Endodermal cell (in vitro differentiated cells): ENCODE results near the gene DRICH1. TPM values are rescaled to one million over a fixed set of nuclear protein-coding genes. Genes with fewer than 3 reads are reported as not detected.

Experiments
- DNase-seq: peaks from one replicate; pipeline ENCODE4 v3.0.0-alpha.2; 2017
- H3K27ac ChIP-seq: 2 replicates; pipeline ENCODE4 v1.5.1; 2013; ENCODE audit warnings: mild to moderate bottlenecking, low read depth, low read length, moderate library complexity
- H3K27me3 ChIP-seq: 2 replicates; pipeline ENCODE4 v1.6.1; 2013; ENCODE audit warnings: mild to moderate bottlenecking, low read length, moderate library complexity; ENCODE audit not compliant: insufficient read depth, control insufficient read depth, poor library complexity, severe bottlenecking
- H3K36me3 ChIP-seq: 2 replicates; pipeline ENCODE4 v1.7.0; 2013; ENCODE audit warnings: mild to moderate bottlenecking, low read length, moderate library complexity; ENCODE audit not compliant: control insufficient read depth, insufficient read depth
- H3K4me1 ChIP-seq: one replicate; pipeline ENCODE4 v1.7.0; 2013; ENCODE audit warnings: low read length; ENCODE audit not compliant: control insufficient read depth, insufficient read depth
- H3K4me3 ChIP-seq: 2 replicates; pipeline ENCODE4 v1.5.1; 2013; ENCODE audit warnings: mild to moderate bottlenecking, low read length, moderate library complexity
- H3K9ac ChIP-seq: 2 replicates; pipeline ENCODE4 v1.6.1; 2013; ENCODE audit warnings: mild to moderate bottlenecking, low read length, moderate library complexity; ENCODE audit not compliant: poor library complexity, severe bottlenecking; ENCODE audit errors: extremely low read depth
- H3K9me3 ChIP-seq: 2 replicates; pipeline ENCODE4 v1.6.1; 2013; ENCODE audit warnings: mild to moderate bottlenecking, low read length, moderate library complexity; ENCODE audit not compliant: control insufficient read depth
- H3K27ac Mint-ChIP-seq: 2 replicates; pipeline ENCODE4 v1.8.0; 2020; ENCODE audit warnings: mixed read lengths
- H3K27me3 Mint-ChIP-seq: 2 replicates; pipeline ENCODE4 v1.8.0; 2021; ENCODE audit warnings: mild to moderate bottlenecking, mixed read lengths; ENCODE audit not compliant: insufficient read depth
- H3K36me3 Mint-ChIP-seq: 2 replicates; pipeline ENCODE4 v1.8.0; 2020; ENCODE audit warnings: low read depth, mixed read lengths
- H3K4me1 Mint-ChIP-seq: 2 replicates; pipeline ENCODE4 v1.8.0; 2020; ENCODE audit warnings: mixed read lengths
- H3K4me3 Mint-ChIP-seq: 2 replicates; pipeline ENCODE4 v1.8.0; 2020; ENCODE audit warnings: mild to moderate bottlenecking, moderate library complexity, mixed read lengths
- H3K9me3 Mint-ChIP-seq: 2 replicates; pipeline ENCODE4 v1.8.0; 2020; ENCODE audit warnings: mild to moderate bottlenecking, mixed read lengths
- WGBS, 2 experiments: methylation state at CpG; one replicate each; pipeline versions ENCODE4 v1.1.5 to v1.1.7; 2013; ENCODE audit warnings: missing lambda C conversion rate in 2 of 2, mixed read lengths in 1 of 2; ENCODE audit not compliant: insufficient coverage in 1 of 2, insufficient read length in 1 of 2; 5-methylcytosine and 5-hydroxymethylcytosine counted together
- total RNA-seq, 2 donors: library from RNA; stranded (reverse); fragmentation: NEBNext Ultra II Directional in 1 of 2; extraction: Animal tissue kit (Norgen Biotek cat#: 25700) in 1 of 2; gene quantifications; 2 replicates in 1 of 2; 3 replicates in 1 of 2; pipeline ENCODE4 v1.2.1, GENCODE V29; 2021
- TF ChIP-seq, protein P1 (sequence below): fragments of 200-600 bp; sonication (generic); conservative IDR thresholded peaks from 2 replicates; pipeline ENCODE4 v1.5.0; 2021; ENCODE audit warnings: antibody characterized with exemption, mild to moderate bottlenecking

Gene DRICH1
- total RNA-seq, 2 donors from 2014 or later = 0.24 TPM; not detected in 1

DNA sequence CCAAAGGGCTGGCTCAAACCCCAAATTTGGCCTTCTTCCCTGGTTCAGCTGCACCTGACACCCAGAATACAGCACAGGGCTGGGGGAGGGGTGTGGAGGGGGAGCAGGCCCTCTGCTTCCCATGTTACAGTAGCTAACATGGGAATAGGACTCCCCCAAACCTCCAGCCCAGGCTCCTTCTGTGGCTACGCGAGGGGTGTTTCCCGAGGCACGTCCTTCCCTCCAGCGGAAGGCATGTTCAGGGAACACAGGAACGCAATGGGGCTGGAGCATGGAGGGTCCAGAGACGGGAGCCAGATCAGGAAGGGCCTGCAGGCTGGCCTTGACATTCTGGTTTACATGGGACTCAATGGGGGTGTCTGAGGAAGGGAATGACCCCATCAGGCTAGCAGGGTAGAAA is 40.3 kb downstream of the DRICH1 start:
- TF ChIP-seq, protein P1, sequence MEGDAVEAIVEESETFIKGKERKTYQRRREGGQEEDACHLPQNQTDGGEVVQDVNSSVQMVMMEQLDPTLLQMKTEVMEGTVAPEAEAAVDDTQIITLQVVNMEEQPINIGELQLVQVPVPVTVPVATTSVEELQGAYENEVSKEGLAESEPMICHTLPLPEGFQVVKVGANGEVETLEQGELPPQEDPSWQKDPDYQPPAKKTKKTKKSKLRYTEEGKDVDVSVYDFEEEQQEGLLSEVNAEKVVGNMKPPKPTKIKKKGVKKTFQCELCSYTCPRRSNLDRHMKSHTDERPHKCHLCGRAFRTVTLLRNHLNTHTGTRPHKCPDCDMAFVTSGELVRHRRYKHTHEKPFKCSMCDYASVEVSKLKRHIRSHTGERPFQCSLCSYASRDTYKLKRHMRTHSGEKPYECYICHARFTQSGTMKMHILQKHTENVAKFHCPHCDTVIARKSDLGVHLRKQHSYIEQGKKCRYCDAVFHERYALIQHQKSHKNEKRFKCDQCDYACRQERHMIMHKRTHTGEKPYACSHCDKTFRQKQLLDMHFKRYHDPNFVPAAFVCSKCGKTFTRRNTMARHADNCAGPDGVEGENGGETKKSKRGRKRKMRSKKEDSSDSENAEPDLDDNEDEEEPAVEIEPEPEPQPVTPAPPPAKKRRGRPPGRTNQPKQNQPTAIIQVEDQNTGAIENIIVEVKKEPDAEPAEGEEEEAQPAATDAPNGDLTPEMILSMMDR = no peak
- peak overlapping the region; percentile 75 for H3K27ac Mint-ChIP-seq
- peaks cover 14% of the 10 kb centered on the region for H3K27me3 Mint-ChIP-seq
- Histone ChIP-seq H3K27me3 (no peaks in the 10 kb centered on the region), H3K36me3 (no peaks in the 10 kb centered on the region), H3K27ac (no peak overlapping the region), H3K4me3 (no peak overlapping the region), H3K9me3 (no peaks in the 10 kb centered on the region), H3K4me1 (peaks cover 5% of the 10 kb centered on the region), H3K9ac (no peak overlapping the region)
- WGBS, 2 experiments = 78 to 84% methylated on average over 5 to 7 of the region's 7 CpGs
- H3K4me1 Mint-ChIP-seq = peaks cover 11% of the 10 kb centered on the region
- H3K4me3 Mint-ChIP-seq = no peak overlapping the region
- H3K36me3 Mint-ChIP-seq = no peaks in the 10 kb centered on the region
- DNase-seq = peak; percentile 59
- no peaks in the 10 kb centered on the region for H3K9me3 Mint-ChIP-seq

DNA sequence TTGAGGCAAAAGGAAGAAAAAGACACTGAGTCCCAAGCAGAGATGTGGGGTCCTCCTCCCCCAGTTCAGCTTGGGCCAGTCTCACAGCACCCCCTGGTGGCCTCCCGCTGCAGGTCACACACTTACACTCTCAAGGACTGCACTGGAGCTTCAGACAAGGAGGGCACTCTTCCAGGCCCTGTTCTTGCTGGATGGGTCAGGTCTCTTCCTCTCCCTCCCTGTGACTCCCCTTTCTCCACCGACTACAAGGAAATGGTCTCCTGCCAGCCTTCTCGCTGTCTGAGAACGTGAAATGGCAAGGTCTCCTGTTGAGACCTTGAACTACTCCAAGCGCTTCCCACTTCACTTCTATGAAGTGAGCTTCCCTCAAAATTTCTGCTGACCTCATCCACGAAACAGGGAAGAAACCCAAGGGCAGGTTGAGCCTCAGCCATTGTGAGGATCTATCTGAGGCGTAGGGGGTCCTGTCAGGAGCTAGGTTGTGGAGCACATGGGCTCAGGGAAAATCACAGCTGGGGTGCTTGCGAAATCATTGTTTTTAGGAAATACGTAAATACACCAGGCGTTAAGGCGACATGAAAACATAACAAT is 40.8 kb downstream of the DRICH1 start:
- H3K9me3 ChIP-seq = no peaks in the 10 kb centered on the region
- no peaks in the 10 kb centered on the region for H3K27me3 ChIP-seq
- peak; percentile 95 for DNase-seq
- no peaks in the 10 kb centered on the region for H3K36me3 ChIP-seq
- H3K27ac ChIP-seq = no peak overlapping the region
- 52 to 57% methylated on average over 5 to 11 of the region's 11 CpGs for WGBS, 2 experiments
- H3K4me1 ChIP-seq = peaks cover 5% of the 10 kb centered on the region
- Mint-ChIP-seq H3K36me3 (no peaks in the 10 kb centered on the region), H3K27ac (peak overlapping the region; percentile 40), H3K4me3 (no peak overlapping the region), H3K27me3 (peaks cover 11% of the 10 kb centered on the region), H3K4me1 (peaks cover 11% of the 10 kb centered on the region), H3K9me3 (no peaks in the 10 kb centered on the region)
- no peak overlapping the region for H3K4me3 ChIP-seq
- TF ChIP-seq, protein P1 = peak; percentile 98
- no peak overlapping the region for H3K9ac ChIP-seq

DNA sequence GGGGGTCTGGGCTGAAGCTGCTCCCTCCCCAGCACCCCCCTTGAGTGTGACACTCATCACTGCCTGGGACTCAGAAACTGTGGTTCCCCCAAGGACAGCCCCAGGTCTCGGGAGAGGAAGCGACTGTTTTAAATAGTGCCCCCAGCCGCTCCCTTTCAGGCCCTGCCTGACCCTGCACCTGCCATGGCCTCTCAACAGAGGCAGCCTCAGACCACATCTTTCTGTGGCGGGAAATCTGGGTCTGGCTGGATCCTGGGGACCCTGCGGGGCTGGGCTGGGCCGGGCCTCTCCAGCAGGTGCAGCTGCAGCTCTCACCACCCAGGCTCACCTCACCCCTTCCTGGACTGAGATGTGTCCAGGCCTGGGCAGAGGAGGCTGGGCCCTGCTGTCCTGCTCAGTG is 48.3 kb downstream of the DRICH1 start:
- 75 to 100% methylated on average over 1 to 6 of the region's 6 CpGs for WGBS, 2 experiments

More for the DNA sequence above, 48.3 kb downstream of the DRICH1 start:
- H3K27me3 Mint-ChIP-seq = peaks cover 7% of the 10 kb centered on the region
- Histone ChIP-seq H3K27ac (no peak overlapping the region), H3K4me3 (no peak overlapping the region), H3K27me3 (no peaks in the 10 kb centered on the region), H3K9me3 (no peaks in the 10 kb centered on the region), H3K36me3 (no peaks in the 10 kb centered on the region), H3K4me1 (no peaks in the 10 kb centered on the region), H3K9ac (no peak overlapping the region)
- H3K4me3 Mint-ChIP-seq = no peak overlapping the region
- DNase-seq = no peak
- H3K36me3 Mint-ChIP-seq = no peaks in the 10 kb centered on the region
- H3K27ac Mint-ChIP-seq = no peak overlapping the region
- H3K4me1 Mint-ChIP-seq = no peaks in the 10 kb centered on the region
- H3K9me3 Mint-ChIP-seq = no peaks in the 10 kb centered on the region
- TF ChIP-seq, protein P1 = no peak
